ENCODE results near the gene KLF3.

- TF ChIP-seq POLR2A (IDR thresholded peaks at IDR 0.05; ENCODE audit: low read length) (no peak), GATA1 (IDR thresholded peaks at IDR 0.05; ENCODE audit: low read depth, low read length) (no peak)
Measured at GRCh38 chr4:38723726-38724474, 59.9 kb downstream of the KLF3 start.

Data from erythroblast (primary cell).